Activated CD8-positive, alpha-beta memory T cell treated with anti-CD3 and anti-CD28 coated beads, Interleukin-2, amount 50 U/mL, for 48 hours (primary cell): ENCODE data around the gene LRRC66.

ENCODE experiments used
- DNase-seq: peaks from one replicate; pipeline ENCODE4 v3.0.0-alpha.2; 2020

The LRRC66 gene

DNA sequence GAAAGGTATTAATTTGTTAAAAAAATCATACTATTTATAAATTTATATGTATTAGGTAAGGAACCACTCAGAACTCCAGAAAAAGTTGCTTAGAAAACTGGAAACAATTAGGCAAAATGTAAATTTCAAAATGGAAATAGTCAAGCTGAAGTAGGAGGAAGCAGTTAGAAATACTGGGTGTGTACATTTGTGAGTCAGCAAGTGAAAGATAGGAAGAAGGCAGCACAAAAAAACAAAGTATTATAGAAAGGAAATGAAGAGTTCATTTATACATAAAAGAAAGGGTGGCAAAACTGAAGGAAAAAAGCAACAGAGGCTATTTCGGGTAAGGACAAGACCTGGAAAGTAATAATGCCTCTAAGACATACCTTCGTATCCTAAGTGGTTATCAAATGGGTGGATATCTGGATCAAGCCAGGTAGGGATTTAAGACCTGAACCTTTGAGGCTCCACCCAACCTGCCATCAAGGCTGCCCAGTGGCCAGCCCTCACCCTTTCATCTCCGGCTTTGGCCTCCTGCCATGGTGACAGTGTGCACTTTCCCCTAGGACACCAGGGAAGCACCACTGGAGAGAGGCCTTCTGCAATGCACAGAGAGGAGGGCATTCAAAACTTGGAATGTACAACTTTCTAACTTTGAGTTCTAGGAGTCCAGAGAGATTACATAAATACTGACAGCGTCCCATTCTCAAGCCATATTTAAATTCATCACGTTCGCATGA, at the start of gene LRRC66:
Gene LRRC66 (minus strand): TSS at position 428 of the 722 bp plus-strand sequence. CDS start 2,750 bp downstream, outside the sequence.
- no peak for DNase-seq

- DNase-seq: no peak
Observed at GRCh38 chr4:52069571-52069970, 49.4 kb upstream of the LRRC66 start.

- no peak for DNase-seq
Observed at GRCh38 chr4:52059372-52059771, 39.2 kb upstream of the LRRC66 start.

DNA sequence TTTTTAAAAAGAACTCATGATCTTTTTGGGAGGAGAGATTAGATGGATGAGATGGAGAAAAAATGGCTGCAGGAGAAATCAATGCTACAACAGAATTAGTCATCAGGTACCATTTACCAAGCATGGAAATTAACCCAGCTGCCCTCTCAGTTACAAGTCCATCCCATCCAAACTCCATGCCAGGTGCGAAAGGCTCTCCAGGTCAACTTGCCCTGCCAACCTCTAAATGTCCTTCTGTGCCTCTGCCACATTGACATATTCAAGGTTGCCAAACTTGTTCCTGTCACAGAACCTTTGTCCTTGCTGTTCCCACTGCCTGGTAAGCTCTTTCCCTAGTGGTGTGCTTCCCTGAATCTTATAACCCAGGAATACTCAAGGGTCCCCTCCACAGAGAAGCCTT, 38.1 kb upstream of the LRRC66 start:
- no peak for DNase-seq

GRCh38 chr4:52057196-52057595, 37.0 kb upstream of the LRRC66 start:
- no peak for DNase-seq

DNA sequence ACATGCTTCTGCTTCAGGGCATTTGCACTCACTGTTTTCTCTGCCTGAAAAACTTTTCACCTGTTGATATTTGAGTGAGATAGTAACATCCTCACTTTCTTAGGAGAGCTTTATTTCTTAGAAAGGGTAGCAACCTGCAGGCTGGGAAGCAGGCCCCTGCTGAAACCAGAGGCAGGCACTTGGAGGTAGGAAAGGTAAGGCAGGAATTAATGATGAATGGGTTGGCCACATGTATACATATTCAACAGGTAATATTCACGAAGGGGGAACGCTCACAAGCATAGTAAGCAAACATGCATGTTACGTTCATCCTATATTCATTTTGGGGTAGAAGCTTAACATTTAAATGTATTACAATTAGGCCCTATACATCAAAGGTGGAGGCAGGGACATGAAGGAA, 34.1 kb upstream of the LRRC66 start:
- DNase-seq: no peak

GRCh38 chr4:52052475-52052780, 32.3 kb upstream of the LRRC66 start:
- no peak for DNase-seq

GRCh38 chr4:52051615-52052474, 31.7 kb upstream of the LRRC66 start:
- no peak for DNase-seq

- peak; percentile 48 for DNase-seq
Observed at GRCh38 chr4:52051213-52051614, 31.1 kb upstream of the LRRC66 start, which contains the start of gene SPATA18. Gene SPATA18, plus strand, starts transcription at chr4:52051304. Its CDS starts 401 bp downstream, at chr4:52051705.

DNA sequence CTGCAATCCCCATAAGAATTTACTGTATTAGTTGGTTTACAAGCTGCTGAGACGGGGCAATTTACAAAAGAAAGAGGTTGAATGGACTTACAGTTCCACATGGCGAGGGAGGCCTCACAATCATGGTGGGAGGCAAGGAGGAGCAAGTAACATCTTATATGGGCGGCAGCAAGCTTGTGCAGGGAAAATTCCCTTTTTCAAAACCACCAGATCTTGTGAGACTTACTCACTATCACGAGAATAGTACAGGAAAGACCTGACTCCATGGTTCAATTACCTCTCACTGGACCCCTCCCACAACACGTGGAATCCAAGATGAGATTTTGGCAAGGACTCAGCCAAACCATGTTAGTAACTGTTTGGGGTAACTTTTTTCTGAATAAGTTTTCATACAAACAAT, 29.1 kb upstream of the LRRC66 start:
- DNase-seq: no peak

DNA sequence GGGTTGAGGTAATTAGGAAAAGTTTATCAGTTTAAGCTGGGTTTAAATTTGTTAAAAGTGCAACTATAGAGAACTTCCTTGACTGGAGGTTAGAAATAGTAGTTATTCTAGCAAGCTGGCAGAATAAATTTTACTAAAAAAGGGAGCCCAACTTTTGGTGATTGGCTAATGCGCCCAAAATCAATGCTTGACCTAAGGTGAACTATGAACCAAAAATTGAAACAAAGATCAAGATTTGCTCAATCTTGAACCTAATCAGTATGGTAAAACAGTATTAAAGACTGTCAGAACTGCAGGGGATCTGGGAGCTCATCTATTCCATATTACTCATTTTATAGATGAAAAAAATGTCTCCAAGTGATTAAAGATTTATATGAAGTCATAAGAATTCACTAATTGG, 24.9 kb upstream of the LRRC66 start:
- DNase-seq: no peak

DNA sequence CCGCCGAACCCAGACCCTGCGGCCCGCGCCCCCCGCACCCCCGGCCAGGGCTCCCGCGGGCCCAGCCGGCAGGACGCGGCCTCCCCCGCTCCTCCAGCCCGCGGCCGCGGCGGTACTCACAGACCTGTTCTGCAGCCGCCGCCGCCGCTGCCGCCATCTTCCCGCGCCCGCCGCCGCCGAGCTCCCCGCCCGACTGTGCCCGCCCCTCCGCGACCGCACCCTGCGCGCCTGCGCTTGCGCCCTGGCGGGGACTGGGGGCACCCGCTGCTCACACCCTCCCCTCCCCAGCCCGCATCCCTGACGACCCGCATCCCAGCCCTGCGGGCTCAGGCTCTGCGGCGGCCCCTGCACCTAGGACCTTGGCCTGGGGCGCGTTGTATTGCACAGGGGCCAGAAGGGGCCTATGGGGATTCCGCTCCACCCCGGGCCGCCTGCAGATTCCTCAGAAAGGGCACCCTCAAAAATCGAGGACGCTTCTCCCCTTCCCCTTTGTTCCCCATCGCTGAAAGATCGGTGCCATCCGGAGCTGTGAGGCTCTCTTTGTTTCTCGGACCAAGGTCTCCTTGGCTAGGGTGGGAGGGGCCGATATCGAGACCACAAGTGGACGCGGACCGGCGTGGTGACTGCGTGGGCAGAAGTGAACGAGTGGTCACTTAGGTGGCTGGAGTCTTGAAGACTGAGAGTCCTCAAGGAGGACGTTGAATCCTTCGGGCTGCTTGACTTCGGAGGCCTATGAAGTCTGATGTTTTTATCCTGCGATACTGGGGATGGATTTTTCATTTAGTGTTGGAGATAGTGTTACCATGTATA, 18.1 kb upstream of the LRRC66 start, which contains the start of gene SGCB:
Gene SGCB (minus strand): TSS at position 197 of the 810 bp plus-strand sequence. CDS start 40 bp downstream, at position 157.
- peak; percentile 87 for DNase-seq

GRCh38 chr4:52037689-52038102, 17.5 kb upstream of the LRRC66 start:
- peak; percentile 60 for DNase-seq

DNA sequence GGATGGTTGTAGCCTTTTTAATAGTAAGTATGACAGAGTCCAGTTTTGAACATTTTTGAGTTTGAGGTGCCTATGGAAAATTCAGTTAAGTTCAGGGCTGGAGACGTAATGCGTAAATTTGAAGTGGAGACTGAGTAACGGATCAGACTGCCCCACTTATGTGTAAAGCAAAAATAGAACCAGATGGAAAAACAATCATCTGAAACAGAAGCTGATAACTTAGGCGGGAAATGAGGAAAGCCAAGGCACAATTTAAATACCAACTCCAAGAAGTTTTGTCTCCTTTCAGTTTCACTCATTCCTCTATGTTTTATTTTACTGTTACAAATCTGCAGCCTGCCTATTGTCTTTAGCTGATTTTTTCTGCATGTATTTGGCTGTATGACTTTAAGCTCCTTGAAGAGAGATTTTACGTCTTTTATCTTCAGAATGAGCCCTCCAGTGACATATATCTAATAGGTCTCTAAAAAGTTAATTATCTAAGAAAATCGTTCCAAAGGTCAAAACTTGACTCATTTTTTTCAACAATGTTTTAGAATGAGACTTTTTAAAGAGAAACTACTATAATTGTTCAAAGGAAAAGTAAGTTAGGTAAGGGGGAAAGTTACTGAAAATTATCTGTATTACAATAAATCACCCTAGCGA, 16.8 kb upstream of the LRRC66 start:
- no peak for DNase-seq

GRCh38 chr4:52035190-52035589, 15.0 kb upstream of the LRRC66 start:
- no peak for DNase-seq

GRCh38 chr4:52032005-52032404, 11.8 kb upstream of the LRRC66 start:
- DNase-seq: no peak

GRCh38 chr4:52028970-52029369, 8.8 kb upstream of the LRRC66 start:
- DNase-seq: no peak

- DNase-seq: no peak
Observed at GRCh38 chr4:52017814-52018213, 2.3 kb downstream of the LRRC66 start.

- no peak for DNase-seq
Observed at GRCh38 chr4:52016981-52017380, 3.2 kb downstream of the LRRC66 start.

- no peak for DNase-seq
Observed at GRCh38 chr4:52015366-52015765, 4.8 kb downstream of the LRRC66 start.

- DNase-seq: no peak
Observed at GRCh38 chr4:52014903-52015302, 5.3 kb downstream of the LRRC66 start.

GRCh38 chr4:52012651-52013050, 7.5 kb downstream of the LRRC66 start:
- no peak for DNase-seq

GRCh38 chr4:52010986-52011385, 9.2 kb downstream of the LRRC66 start:
- no peak for DNase-seq
